ENCODE measurements around the gene PSD.
A peak's percentile ranks its signal among the peaks of the same experiment; 100 is the strongest.

PSD gene

GRCh38 chr10:102420714-102421506 lies 2.3 kb upstream of the PSD start, which contains the start of gene FBXL15:
FBXL15 (plus strand) TSS chr10:102420836; CDS start chr10:102421130, 294 bp downstream.
- peak; percentile 88 to 91 for DNase-seq (ENCODE audit: low read depth in 2 of 2, low spot score in 1 of 2)

GRCh38 chr10:102420181-102420713 lies 1.7 kb upstream of the PSD start:
- DNase-seq (ENCODE audit: low read depth in 2 of 2, low spot score in 1 of 2) = no peak

- DNase-seq (ENCODE audit: low read depth in 2 of 2, low spot score in 1 of 2) = peak in 1 of 2 donors; percentile 27
Measured at GRCh38 chr10:102419269-102420180, 940 bp upstream of the PSD start.

- DNase-seq (ENCODE audit: low read depth in 2 of 2, low spot score in 1 of 2) = no peak
Measured at GRCh38 chr10:102416695-102417094, 1.9 kb downstream of the PSD start.

GRCh38 chr10:102416283-102416682 lies 2.3 kb downstream of the PSD start:
- no peak for DNase-seq (ENCODE audit: low read depth in 2 of 2, low spot score in 1 of 2)

GRCh38 chr10:102414749-102415148 lies 3.8 kb downstream of the PSD start:
- no peak for DNase-seq (ENCODE audit: low read depth in 2 of 2, low spot score in 1 of 2)

GRCh38 chr10:102413806-102414561 lies 4.6 kb downstream of the PSD start:
- no peak for DNase-seq (ENCODE audit: low read depth in 2 of 2, low spot score in 1 of 2)

- DNase-seq (ENCODE audit: low read depth in 2 of 2, low spot score in 1 of 2) = no peak
Measured at GRCh38 chr10:102413053-102413705, 5.4 kb downstream of the PSD start.

- DNase-seq (ENCODE audit: low read depth in 2 of 2, low spot score in 1 of 2) = no peak
Measured at GRCh38 chr10:102412293-102412692, 6.3 kb downstream of the PSD start.

GRCh38 chr10:102411341-102412255 lies 7.0 kb downstream of the PSD start:
- DNase-seq (ENCODE audit: low read depth in 2 of 2, low spot score in 1 of 2) = no peak

- DNase-seq (ENCODE audit: low read depth in 2 of 2, low spot score in 1 of 2) = peak in 1 of 2 donors; percentile 53
Measured at GRCh38 chr10:102410429-102411073, 8.0 kb downstream of the PSD start.

GRCh38 chr10:102409604-102410428 lies 8.8 kb downstream of the PSD start:
- no peak for DNase-seq (ENCODE audit: low read depth in 2 of 2, low spot score in 1 of 2)

GRCh38 chr10:102408728-102409603 lies 9.6 kb downstream of the PSD start:
- peak; percentile 48 to 79 for DNase-seq (ENCODE audit: low read depth in 2 of 2, low spot score in 1 of 2)

GRCh38 chr10:102408131-102408727 lies 10.4 kb downstream of the PSD start:
- DNase-seq (ENCODE audit: low read depth in 2 of 2, low spot score in 1 of 2) = no peak

GRCh38 chr10:102407425-102408130 lies 11.0 kb downstream of the PSD start:
- no peak for DNase-seq (ENCODE audit: low read depth in 2 of 2, low spot score in 1 of 2)

GRCh38 chr10:102406815-102407214 lies 11.8 kb downstream of the PSD start:
- DNase-seq (ENCODE audit: low read depth in 2 of 2, low spot score in 1 of 2) = no peak

All from stimulated activated CD8-positive, alpha-beta memory T cell treated with anti-CD3 and anti-CD28 coated beads, Interleukin-4, amount 100 ng/mL, for 4 hours (primary cell).